KOPT-K1 (cell line): Measurements from ENCODE around the gene PEAK1.
A peak's percentile ranks its signal among the peaks of the same experiment; 100 is the strongest.
"Not testable (repeated sequence)": the region's sequence is repeated elsewhere in the genome, so short reads cannot be mapped to it uniquely, and the experiment has no call there.

Source experiments
- H3K27ac ChIP-seq: fragments of 200-600 bp; sonication (generic); 2 replicates; pipeline ENCODE4 v1.5.1; 2016; ENCODE audit warnings: antibody characterized with exemption, mild to moderate bottlenecking, low read depth, low read length; ENCODE audit not compliant: poor library complexity, severe bottlenecking
- H3K36me3 ChIP-seq: fragments of 200-600 bp; sonication (generic); 2 replicates; pipeline ENCODE4 v1.5.1; 2017; ENCODE audit warnings: antibody characterized with exemption, mild to moderate bottlenecking, low read length, moderate library complexity; ENCODE audit not compliant: insufficient read depth
- H3K9me3 ChIP-seq: fragments of 200-600 bp; sonication (generic); 2 replicates; pipeline ENCODE4 v1.5.1; 2017; ENCODE audit warnings: antibody characterized with exemption, low read length, mild to moderate bottlenecking; ENCODE audit not compliant: insufficient read depth, poor library complexity, severe bottlenecking

PEAK1 gene

DNA sequence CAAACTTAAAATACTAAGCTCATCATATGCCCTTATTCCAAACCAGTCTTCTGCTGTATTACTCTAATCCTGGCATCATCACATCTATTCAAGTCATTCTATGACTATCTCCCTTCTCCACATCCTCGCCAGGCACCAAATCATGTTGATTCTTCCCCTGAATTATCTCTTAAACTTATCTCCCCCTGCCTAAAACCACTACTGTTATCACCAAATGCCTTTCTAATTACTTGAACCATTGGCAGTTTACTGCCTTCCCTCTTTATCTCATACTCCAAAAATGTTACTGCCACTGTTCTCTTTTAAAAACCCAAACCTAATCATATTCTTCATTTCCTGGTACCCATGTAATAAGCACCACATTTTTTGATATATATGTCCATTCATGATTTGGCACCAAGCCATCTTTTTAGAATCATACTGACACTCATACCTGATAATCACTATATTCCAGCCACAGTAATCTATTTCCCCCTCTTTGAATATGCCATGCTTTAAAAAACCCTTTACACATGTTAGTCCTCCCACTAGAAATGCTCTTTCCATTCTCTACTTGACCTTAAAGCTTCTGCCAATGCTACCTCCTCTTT is 126.8 kb downstream of the PEAK1 start:
- no peak overlapping the region for H3K27ac ChIP-seq
- H3K36me3 ChIP-seq, result no peaks in the 10 kb centered on the region
- no peaks in the 10 kb centered on the region for H3K9me3 ChIP-seq

GRCh38 chr15:77291107-77291506 is 128.8 kb downstream of the PEAK1 start:
- no peaks in the 10 kb centered on the region for H3K36me3 ChIP-seq
- no peak overlapping the region for H3K27ac ChIP-seq
- no peaks in the 10 kb centered on the region for H3K9me3 ChIP-seq

DNA sequence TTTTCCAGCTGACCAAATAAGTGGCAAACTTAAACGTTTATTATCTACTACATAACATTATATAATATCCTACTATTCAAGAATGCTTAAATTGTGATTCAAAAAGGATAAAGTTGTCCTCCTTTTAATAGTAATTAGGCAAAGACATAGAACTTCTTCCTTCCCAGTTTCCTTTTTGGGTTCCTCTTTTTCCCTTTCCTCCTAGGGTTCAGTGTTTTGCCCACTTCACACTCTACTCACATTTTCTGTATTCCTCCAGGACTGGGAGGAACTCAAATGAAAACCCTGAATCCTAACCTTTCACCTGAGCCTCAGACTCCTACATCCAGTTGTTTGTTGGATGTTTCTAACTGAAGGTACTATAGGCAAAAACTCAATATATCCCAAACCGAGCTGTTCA is 132.5 kb downstream of the PEAK1 start:
- Histone ChIP-seq H3K9me3 (no peaks in the 10 kb centered on the region), H3K36me3 (no peaks in the 10 kb centered on the region), H3K27ac (no peak overlapping the region)

DNA sequence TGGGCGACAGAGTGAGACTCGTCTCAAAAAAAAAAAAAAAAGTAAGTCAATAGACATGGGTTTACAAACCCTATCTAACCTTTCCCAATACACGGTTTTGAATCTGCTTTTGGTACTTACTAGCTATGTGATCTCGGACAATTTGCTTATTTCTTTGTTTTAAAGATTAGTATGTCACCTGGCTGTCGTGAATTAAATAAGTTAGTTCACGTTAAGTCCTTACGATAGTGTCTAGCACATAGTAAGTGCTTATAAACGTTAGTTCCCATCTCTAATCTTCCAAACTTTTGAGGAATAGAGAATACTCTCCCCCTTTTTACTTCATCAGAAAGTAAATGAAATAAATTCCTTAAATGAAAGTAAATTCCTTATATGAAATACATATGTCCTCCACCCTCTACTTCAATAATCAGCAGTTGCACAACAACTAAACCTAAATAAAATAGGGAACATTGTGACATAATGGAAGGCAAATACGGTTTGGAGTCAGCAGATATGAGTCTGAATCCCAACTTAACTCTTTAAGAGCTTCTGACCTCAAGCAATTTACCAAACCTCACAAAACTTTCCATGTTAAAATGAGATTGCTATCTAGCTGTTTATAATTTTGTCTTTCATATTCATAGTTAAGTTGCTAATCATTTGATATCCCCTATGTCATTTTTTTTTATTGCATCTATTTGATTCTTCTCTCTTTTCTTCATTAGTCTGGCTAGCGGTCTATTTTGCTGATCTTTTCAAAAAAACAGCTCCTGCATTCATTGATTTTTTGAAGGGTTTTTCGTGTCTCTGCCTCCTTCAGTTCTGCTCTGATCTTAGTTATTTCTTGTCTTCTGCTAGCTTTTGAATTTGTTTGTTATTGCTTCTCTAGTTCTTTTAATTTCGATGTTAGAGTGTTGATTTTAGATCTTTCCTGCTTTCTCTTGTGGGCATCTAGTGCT is 134.6 kb downstream of the PEAK1 start:
- no peaks in the 10 kb centered on the region for H3K9me3 ChIP-seq
- no peak overlapping the region for H3K27ac ChIP-seq
- H3K36me3 ChIP-seq, result no peaks in the 10 kb centered on the region

GRCh38 chr15:77282333-77282732 is 137.6 kb downstream of the PEAK1 start:
- no peaks in the 10 kb centered on the region for H3K9me3 ChIP-seq
- H3K27ac ChIP-seq, result no peak overlapping the region
- no peaks in the 10 kb centered on the region for H3K36me3 ChIP-seq

- no peak overlapping the region for H3K27ac ChIP-seq
- no peaks in the 10 kb centered on the region for H3K9me3 ChIP-seq
- H3K36me3 ChIP-seq, result no peaks in the 10 kb centered on the region
Observed at GRCh38 chr15:77276943-77277342, 143.0 kb downstream of the PEAK1 start.

DNA sequence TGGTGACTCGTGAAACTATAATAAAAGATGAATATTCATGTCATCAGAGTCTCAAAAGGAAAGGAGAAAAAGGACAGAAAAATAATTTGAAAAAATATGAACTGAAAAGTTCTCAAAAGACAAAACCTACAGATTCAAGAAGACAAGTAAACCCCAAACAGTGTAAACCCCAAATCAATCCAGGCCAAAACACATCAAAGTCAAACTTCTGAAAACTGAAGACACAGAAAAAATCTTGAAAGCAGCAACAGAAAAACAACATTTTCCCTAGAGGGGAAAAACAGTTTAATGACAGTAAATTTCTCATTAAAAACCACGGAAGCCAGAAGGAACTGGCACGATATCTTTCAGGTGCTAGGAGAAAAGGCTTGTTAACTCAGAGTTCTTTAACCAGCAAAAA is 143.8 kb downstream of the PEAK1 start:
- peak overlapping the region; percentile 37 for H3K27ac ChIP-seq

GRCh38 chr15:77273136-77273535 is 146.8 kb downstream of the PEAK1 start:
- H3K36me3 ChIP-seq, H3K27ac ChIP-seq, H3K9me3 ChIP-seq: not testable (repeated sequence)

More for the DNA sequence above, 143.8 kb downstream of the PEAK1 start:
- no peaks in the 10 kb centered on the region for H3K9me3 ChIP-seq
- no peaks in the 10 kb centered on the region for H3K36me3 ChIP-seq

- no peaks in the 10 kb centered on the region for H3K9me3 ChIP-seq
- H3K36me3 ChIP-seq, result no peaks in the 10 kb centered on the region
- H3K27ac ChIP-seq, result no peak overlapping the region
Observed at GRCh38 chr15:77266708-77267386, 153.1 kb downstream of the PEAK1 start.

DNA sequence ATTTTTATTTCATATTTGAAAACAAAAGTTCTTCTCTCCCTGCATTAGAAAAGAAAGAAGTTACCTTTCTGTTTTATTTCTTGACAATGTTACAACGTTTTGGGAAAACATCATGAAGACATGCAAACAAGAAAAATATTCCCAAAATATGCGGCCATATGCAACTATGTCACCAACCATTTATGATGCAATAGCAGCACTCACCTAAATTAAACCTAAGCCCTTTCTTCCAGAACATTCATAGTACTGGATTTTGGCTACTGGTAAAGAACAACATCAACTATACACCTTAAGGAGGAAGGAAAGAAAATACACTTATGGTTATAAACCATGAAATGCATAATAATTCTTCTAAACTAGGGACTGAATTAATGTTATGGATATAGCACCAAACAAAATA is 164.5 kb downstream of the PEAK1 start:
- H3K9me3 ChIP-seq, result peaks cover 2% of the 10 kb centered on the region
- no peaks in the 10 kb centered on the region for H3K36me3 ChIP-seq
- H3K27ac ChIP-seq, result no peak overlapping the region

DNA sequence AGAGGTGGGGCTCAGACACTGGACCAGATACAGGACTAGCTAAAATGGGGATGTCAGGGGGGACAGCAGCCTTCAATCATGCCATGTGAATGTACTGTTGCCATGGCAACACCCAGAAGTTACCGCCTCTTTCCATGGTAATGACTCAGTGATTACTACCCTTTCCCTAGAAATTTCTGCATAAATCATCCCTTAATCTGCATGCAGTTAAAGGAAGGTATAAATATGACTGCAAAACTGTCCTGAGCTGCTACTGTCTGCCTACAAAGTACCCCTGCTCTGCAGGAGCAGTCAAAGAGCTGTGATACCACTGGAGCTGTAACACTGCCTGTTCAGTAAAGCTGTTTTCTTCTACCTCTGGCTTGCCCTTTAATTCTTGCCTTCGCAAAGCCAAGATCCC is 168.2 kb downstream of the PEAK1 start:
- Histone ChIP-seq H3K27ac (no peak overlapping the region), H3K36me3 (no peaks in the 10 kb centered on the region), H3K9me3 (no peaks in the 10 kb centered on the region)

DNA sequence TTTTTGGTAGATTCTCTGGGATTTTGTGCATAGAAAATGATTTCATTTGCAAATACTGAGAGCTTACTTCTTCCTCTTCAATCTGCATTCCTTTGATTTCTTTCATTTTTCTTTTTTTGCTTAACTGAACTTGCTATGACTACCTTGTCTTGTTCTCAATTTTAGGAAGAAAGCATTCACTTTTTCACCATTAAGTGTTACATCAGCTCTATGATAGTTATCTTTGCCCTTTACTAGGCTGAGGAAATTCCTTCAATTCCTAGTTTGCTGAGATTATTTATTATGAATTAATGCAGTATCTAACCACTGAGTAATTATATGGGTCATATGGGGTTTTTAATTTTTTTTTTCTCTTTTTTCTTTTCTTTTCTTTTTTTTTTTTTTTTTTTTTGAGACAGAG is 172.8 kb downstream of the PEAK1 start:
- no peaks in the 10 kb centered on the region for H3K9me3 ChIP-seq
- no peak overlapping the region for H3K27ac ChIP-seq
- H3K36me3 ChIP-seq, result no peaks in the 10 kb centered on the region

GRCh38 chr15:77243716-77244401 is 176.0 kb downstream of the PEAK1 start:
- no peaks in the 10 kb centered on the region for H3K36me3 ChIP-seq
- H3K9me3 ChIP-seq, result no peaks in the 10 kb centered on the region
- no peak overlapping the region for H3K27ac ChIP-seq

DNA sequence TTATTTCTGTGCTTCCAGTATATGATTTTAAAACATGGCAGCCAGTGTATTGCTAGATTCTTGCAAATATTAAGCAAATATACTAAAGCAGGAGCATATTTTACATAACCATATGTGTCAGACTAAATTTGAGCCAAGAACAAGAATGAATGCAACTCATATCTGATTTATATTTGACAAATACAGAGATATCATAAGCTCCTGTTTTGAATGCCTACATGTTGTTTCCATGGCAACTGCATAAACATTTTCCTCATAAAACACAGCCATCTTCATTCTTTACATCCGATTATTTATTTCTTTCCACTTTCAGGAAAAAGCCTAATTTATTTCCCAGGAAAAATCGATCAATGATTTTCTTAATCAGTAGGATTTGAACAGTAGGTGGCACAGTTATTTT is 176.8 kb downstream of the PEAK1 start:
- Histone ChIP-seq H3K9me3 (no peaks in the 10 kb centered on the region), H3K36me3 (no peaks in the 10 kb centered on the region), H3K27ac (no peak overlapping the region)
